Measurements from ENCODE around the gene ZNF680. TPM values are rescaled to one million over a fixed set of nuclear protein-coding genes. Genes with fewer than 3 reads are reported as not detected.

Gene ZNF680
- total RNA-seq, 1 experiment from 2014 or later = 6.0 TPM

DNA sequence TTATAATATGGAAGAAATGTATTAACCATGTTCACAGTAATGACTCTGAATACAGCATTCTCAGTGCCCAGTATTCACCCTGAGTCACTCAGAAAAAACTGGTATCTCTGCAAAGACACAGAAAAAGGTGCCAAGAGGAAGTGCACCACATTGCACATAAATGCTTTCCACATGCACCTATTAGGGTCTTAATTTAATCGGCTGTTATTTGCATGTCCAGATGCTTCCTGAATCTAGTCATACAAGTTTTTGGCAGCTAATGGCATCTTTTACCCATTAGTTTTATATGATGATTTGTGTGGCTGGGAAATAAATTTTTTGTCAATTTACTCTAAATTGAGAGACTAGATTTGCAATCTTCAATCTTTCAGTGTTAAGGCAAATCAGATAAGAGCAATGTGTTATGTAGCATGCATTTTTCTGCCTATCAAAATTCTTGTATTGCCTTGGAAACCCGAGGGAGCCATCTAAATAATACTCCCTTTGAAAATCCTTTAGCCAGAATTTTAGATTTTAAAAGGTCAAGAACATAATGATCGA is 58.2 kb downstream of the ZNF680 start:
- Mint-ChIP-seq H3K27ac (ENCODE audit: low read depth, unreplicated experiment) (no peak overlapping the region), H3K27me3 (ENCODE audit: insufficient read depth, unreplicated experiment) (no peaks in the 10 kb centered on the region), H3K4me3 (ENCODE audit: unreplicated experiment) (no peak overlapping the region), H3K36me3 (ENCODE audit: insufficient read depth, unreplicated experiment) (peaks cover 16% of the 10 kb centered on the region), H3K4me1 (ENCODE audit: insufficient read depth, unreplicated experiment) (no peaks in the 10 kb centered on the region), H3K9me3 (ENCODE audit: unreplicated experiment) (peaks cover 8% of the 10 kb centered on the region)
- TF ChIP-seq, protein P1, sequence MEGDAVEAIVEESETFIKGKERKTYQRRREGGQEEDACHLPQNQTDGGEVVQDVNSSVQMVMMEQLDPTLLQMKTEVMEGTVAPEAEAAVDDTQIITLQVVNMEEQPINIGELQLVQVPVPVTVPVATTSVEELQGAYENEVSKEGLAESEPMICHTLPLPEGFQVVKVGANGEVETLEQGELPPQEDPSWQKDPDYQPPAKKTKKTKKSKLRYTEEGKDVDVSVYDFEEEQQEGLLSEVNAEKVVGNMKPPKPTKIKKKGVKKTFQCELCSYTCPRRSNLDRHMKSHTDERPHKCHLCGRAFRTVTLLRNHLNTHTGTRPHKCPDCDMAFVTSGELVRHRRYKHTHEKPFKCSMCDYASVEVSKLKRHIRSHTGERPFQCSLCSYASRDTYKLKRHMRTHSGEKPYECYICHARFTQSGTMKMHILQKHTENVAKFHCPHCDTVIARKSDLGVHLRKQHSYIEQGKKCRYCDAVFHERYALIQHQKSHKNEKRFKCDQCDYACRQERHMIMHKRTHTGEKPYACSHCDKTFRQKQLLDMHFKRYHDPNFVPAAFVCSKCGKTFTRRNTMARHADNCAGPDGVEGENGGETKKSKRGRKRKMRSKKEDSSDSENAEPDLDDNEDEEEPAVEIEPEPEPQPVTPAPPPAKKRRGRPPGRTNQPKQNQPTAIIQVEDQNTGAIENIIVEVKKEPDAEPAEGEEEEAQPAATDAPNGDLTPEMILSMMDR (IDR thresholded peaks at IDR 0.05; ENCODE audit: unreplicated experiment) = no peak
- DNase-seq (ENCODE audit: unreplicated experiment) = no peak
- CTCF ChIA-PET = interaction anchor here (0.7 kb wide), 1 partner anchor 10 kb away, joined by 3 read pairs; no protein-coding TSS in a partner anchor
- no TSS peak for BruUV-seq (replicated peaks)
- intact Hi-C loops (cut with micrococcal nuclease) = no loop called here
- POLR2A ChIA-PET = interaction anchor here (1.4 kb wide), 1 partner anchor 10 kb away, joined by 3 read pairs; no protein-coding TSS in a partner anchor

DNA sequence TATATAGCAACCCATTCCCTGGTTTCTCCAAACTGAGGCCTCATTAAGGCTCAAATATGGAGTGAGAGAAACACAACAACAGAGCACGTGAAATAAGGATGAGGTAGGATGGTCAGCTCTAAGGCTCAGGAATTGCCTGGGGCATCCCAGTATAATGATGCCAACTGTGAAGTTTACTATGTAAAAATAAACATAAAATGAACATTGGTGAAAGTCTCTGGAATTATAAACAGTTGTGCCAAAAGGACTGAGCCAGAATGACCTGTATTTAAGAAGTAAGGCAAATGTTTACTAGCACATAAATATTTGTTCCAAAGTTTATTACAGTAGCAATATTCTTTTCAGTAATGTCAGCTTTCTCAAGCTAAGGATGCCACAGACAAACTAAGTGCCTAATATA is 64.6 kb downstream of the ZNF680 start:
- no peak overlapping the region for H3K4me3 Mint-ChIP-seq (ENCODE audit: unreplicated experiment)
- POLR2A ChIA-PET = no interaction called here
- no peak for DNase-seq (ENCODE audit: unreplicated experiment)

DNA sequence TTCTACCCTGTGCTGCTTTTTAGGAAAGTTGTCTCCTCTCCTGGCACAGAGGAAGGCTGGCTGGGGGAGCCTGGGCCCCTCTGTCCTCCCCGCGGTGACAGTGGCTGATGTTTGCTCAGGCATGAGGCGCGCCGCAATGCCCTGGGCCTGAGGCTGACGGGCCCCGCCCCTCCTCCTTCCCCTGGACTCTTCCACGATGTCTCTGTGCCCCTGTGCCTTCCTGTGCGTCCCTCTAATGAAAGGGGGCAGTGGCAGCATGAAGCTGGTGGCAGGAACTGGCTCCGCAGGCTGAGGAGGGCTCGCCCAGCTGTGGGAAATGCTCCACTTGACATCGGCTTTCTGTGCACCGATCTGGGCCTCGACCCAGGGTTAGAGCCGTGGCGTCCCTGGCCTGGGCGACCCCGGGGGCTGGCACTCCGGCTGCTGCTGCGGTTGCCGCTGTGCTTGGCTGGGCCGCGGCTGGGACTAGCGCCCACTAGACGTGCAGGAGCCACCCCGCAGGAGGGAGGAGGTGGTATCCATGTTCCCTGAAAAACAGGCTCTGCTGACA is 67.9 kb downstream of the ZNF680 start:
- TF ChIP-seq, protein P1 (IDR thresholded peaks at IDR 0.05; ENCODE audit: unreplicated experiment) = no peak
- peaks cover 11% of the 10 kb centered on the region for H3K9me3 Mint-ChIP-seq (ENCODE audit: unreplicated experiment)
- intact Hi-C loops (cut with micrococcal nuclease) = no loop called here
- no peaks in the 10 kb centered on the region for H3K27me3 Mint-ChIP-seq (ENCODE audit: insufficient read depth, unreplicated experiment)
- no peak overlapping the region for H3K27ac Mint-ChIP-seq (ENCODE audit: low read depth, unreplicated experiment)
- CTCF ChIA-PET = no interaction called here
- H3K4me3 Mint-ChIP-seq (ENCODE audit: unreplicated experiment) = no peak overlapping the region
- no peaks in the 10 kb centered on the region for H3K4me1 Mint-ChIP-seq (ENCODE audit: insufficient read depth, unreplicated experiment)
- no peaks in the 10 kb centered on the region for H3K36me3 Mint-ChIP-seq (ENCODE audit: insufficient read depth, unreplicated experiment)
- no TSS peak for BruUV-seq (replicated peaks)
- DNase-seq (ENCODE audit: unreplicated experiment) = no peak
- POLR2A ChIA-PET = no interaction called here

More for the DNA sequence above, 64.6 kb downstream of the ZNF680 start:
- peaks cover 8% of the 10 kb centered on the region for H3K9me3 Mint-ChIP-seq (ENCODE audit: unreplicated experiment)
- TF ChIP-seq, protein P1 (IDR thresholded peaks at IDR 0.05; ENCODE audit: unreplicated experiment) = no peak
- no peaks in the 10 kb centered on the region for H3K27me3 Mint-ChIP-seq (ENCODE audit: insufficient read depth, unreplicated experiment)
- peaks cover 6% of the 10 kb centered on the region for H3K36me3 Mint-ChIP-seq (ENCODE audit: insufficient read depth, unreplicated experiment)
- intact Hi-C loops (cut with micrococcal nuclease) = no loop called here
- H3K4me1 Mint-ChIP-seq (ENCODE audit: insufficient read depth, unreplicated experiment) = no peaks in the 10 kb centered on the region
- H3K27ac Mint-ChIP-seq (ENCODE audit: low read depth, unreplicated experiment) = no peak overlapping the region
- CTCF ChIA-PET = no interaction called here
- BruUV-seq (replicated peaks) = no TSS peak

- no TSS peak for BruUV-seq (replicated peaks)
- peaks cover 15% of the 10 kb centered on the region for H3K9me3 Mint-ChIP-seq (ENCODE audit: unreplicated experiment)
- no peak overlapping the region for H3K4me3 Mint-ChIP-seq (ENCODE audit: unreplicated experiment)
- TF ChIP-seq, protein P1 (IDR thresholded peaks at IDR 0.05; ENCODE audit: unreplicated experiment) = no peak
- no peak for DNase-seq (ENCODE audit: unreplicated experiment)
- intact Hi-C loops (cut with micrococcal nuclease) = no loop called here
- POLR2A ChIA-PET = no interaction called here
- CTCF ChIA-PET = no interaction called here
- no peaks in the 10 kb centered on the region for H3K4me1 Mint-ChIP-seq (ENCODE audit: insufficient read depth, unreplicated experiment)
- H3K36me3 Mint-ChIP-seq (ENCODE audit: insufficient read depth, unreplicated experiment) = no peaks in the 10 kb centered on the region
- H3K27me3 Mint-ChIP-seq (ENCODE audit: insufficient read depth, unreplicated experiment) = no peaks in the 10 kb centered on the region
- no peak overlapping the region for H3K27ac Mint-ChIP-seq (ENCODE audit: low read depth, unreplicated experiment)
These were observed 77.2 kb downstream of the ZNF680 start for GRCh38 chr7:64485623-64486022.

Other genes with a start within 250 kb of the ZNF680 start
- gene ZNF736, start 249.1 kb downstream of the ZNF680 start, total RNA-seq (2022) = 9.2 and 13.1 TPM in 2 replicates
- gene ZNF107, start 103.1 kb upstream of the ZNF680 start, total RNA-seq (2022) = 4.6 and 5.0 TPM in 2 replicates
- gene ZNF138, start 231.4 kb upstream of the ZNF680 start, total RNA-seq (2022) = 3.3 and 5.4 TPM in 2 replicates

Data from MCF 10A (cell line).